Muscle of leg (tissue), 11 donors: ENCODE measurements around the gene AATF. TPM values are rescaled to one million over a fixed set of nuclear protein-coding genes. Genes with fewer than 3 reads are reported as not detected.

Experiments
- DNase-seq: peaks from one replicate; pipeline ENCODE4 v3.0.0; 2013
- H3K27ac ChIP-seq: one replicate; pipeline ENCODE4 v1.5.1; 2013; ENCODE audit warnings: mild to moderate bottlenecking, low read length, control low read depth
- H3K27me3 ChIP-seq: one replicate; pipeline ENCODE4 v1.6.1; 2013; ENCODE audit warnings: low read length; ENCODE audit not compliant: control insufficient read depth, insufficient read depth
- H3K36me3 ChIP-seq: one replicate; pipeline ENCODE4 v1.6.1; 2013; ENCODE audit warnings: low read length; ENCODE audit not compliant: control insufficient read depth, insufficient read depth
- H3K4me1 ChIP-seq: one replicate; pipeline ENCODE4 v1.6.1; 2013; ENCODE audit warnings: low read length; ENCODE audit not compliant: control insufficient read depth, insufficient read depth
- H3K4me3 ChIP-seq: one replicate; pipeline ENCODE4 v1.5.1; 2013; ENCODE audit warnings: low read length, control low read depth
- H3K9me3 ChIP-seq: replicated peaks from 2 replicates; pipeline ENCODE4 v1.6.1; 2013; ENCODE audit warnings: low read depth, low read length; ENCODE audit not compliant: control insufficient read depth
- WGBS: methylation state at CpG from one replicate; pipeline ENCODE4 v1.1.5; 2013; ENCODE audit warnings: missing lambda C conversion rate; ENCODE audit not compliant: insufficient coverage; 5-methylcytosine and 5-hydroxymethylcytosine counted together
- polyA plus RNA-seq, 8 donors: library from polyadenylated mRNA; unstranded; fragments of 120-200 nt; gene quantifications; one replicate each; pipeline versions ENCODE4 v1.2.1 to v1.2.3, GENCODE V29; 2013; ENCODE audit warnings: inconsistent platforms in 1 of 8, low replicate concordance in 1 of 8; ENCODE audit not compliant: insufficient read length in 8 of 8, insufficient read depth in 1 of 8
- total RNA-seq: library from RNA; stranded (reverse); fragments of 120-200 nt; gene quantifications from one replicate; pipeline ENCODE4 v1.2.4, GENCODE V29; 2013

Gene AATF
- total and polyA plus RNA-seq, 9 donors = 18.9 to 25.8 (median 24.5) TPM

GRCh38 chr17:36918211-36918691 lies 30.5 kb upstream of the AATF start:
- H3K36me3 ChIP-seq = no peaks in the 10 kb centered on the region
- H3K27me3 ChIP-seq = peaks cover 48% of the 10 kb centered on the region
- no peak for DNase-seq
- no peak overlapping the region for H3K27ac ChIP-seq
- WGBS = 13% methylated on average over 1 of the region's 3 CpGs
- H3K4me3 ChIP-seq = no peak overlapping the region
- H3K9me3 ChIP-seq = no peaks in the 10 kb centered on the region
- no peaks in the 10 kb centered on the region for H3K4me1 ChIP-seq

DNA sequence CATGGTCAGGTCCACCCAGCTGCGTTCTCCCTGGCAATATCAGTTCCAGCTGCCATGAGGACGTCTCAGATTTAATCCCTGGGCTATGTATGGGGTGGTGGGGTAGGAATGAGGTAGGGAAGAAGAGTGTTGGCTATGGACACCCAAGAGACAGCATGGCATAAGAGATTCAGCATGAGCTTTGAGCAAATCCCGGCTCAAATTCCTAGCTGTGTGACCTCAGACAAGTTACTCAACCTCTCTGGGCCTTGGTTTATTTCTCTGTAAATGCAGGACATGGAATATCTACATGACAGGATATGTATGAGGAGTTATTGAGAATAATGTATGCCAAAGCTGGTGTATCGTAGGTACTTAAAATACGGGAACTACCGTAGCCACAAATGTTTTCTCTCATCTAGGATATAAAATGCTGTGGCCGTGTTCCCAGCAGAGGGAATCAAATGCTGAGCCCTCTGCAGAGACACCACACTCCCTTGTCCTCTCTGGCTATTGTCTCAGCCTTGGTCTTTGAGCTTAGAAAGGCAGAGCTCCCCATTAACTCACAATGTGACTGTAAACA lies 29.3 kb upstream of the AATF start:
- Histone ChIP-seq H3K4me3 (no peak overlapping the region), H3K36me3 (no peaks in the 10 kb centered on the region), H3K4me1 (no peaks in the 10 kb centered on the region), H3K9me3 (no peaks in the 10 kb centered on the region), H3K27ac (no peak overlapping the region), H3K27me3 (peaks cover 55% of the 10 kb centered on the region)
- no peak for DNase-seq
- WGBS = 81% methylated on average over 5 of the region's 7 CpGs

DNA sequence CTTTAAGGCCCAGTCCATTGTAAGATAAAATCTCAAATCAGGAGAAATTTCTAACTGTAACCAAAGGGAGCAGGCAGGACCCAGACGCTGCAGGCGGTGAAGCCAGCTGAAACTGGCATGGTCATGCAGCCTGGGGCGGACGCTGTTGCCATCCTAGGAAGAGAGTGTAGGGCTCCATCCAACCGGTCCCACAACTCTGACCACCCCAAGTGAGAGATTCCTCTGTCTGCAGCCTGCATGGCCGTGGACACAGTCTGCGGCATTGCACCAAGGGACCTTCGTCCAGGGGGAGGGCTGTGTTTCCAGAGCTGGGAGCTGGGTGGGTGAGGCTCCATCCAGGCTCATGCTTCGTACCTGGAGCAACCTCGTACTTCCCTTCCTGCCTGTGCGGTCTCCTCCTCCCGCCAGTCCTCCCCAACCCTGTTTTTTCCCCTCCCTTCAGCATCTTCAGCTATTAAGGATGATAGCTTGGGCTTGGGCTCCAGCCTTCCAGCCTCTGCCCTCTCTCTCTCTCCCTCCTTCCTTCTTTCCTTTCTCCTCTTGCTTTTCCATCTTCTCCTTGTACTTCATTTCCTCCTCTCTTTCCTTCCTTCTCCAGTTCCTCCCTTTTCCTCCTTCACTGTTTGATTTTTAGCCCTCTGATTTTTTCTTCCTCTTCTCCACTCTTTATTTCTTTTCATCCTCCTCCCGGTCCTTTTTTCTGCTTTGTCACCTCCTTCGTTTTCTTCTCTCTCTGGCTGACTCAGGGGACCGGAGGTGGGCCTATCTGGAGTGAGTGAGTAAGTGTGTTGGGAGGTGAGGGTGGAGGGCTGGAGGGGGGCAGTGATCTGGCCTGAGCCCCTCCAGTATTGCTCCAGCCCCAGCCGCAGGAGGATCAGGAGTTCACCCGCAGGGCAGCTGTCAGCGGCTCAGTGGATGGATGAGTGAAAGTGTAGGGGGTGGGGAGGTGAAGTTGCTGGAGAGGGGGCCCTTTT lies 28.4 kb upstream of the AATF start:
- no peaks in the 10 kb centered on the region for H3K9me3 ChIP-seq
- WGBS = 9% methylated on average over 9 of the region's 18 CpGs
- H3K27me3 ChIP-seq = peaks cover 62% of the 10 kb centered on the region

DNA sequence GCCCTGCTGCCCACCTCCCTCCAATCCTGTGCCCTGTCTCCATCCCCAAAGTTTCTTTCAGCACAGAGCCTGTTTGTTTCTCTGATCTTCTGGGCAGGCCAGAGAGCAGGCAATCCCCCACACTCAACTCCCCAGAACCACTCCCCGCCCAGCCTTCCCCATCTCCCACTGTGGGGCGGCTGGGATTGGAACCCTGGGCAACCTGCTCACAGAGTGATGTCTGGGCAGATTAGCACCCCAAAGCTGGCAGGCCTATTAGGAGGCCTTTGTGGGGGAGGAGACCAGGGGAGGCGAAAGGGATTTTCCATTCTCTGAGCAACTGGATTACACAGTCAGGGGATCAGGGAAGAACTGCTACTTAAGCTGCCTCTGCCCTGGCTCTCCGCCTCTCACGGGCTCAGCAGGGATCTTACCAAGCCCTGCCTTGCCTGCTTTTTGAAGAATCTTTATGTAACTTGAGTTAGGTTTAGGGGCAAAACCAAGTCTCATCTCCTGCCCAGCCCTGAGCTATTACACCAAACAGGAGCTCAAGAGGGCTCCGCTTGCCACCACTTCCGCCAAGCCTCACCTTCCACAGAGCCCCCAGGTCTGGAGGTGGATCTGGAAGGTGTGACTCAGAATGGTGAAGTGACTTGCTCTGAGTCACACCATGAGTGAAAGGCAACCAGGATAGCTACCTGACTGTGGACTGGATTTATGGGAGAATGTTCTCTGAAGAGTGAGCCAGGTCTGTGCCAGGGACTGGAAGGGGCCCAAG lies 27.5 kb upstream of the AATF start:
- H3K27ac ChIP-seq = no peak overlapping the region

More for the DNA sequence above, 28.4 kb upstream of the AATF start:
- Histone ChIP-seq H3K4me3 (no peak overlapping the region), H3K27ac (no peak overlapping the region), H3K4me1 (no peaks in the 10 kb centered on the region), H3K36me3 (no peaks in the 10 kb centered on the region)
- DNase-seq = no peak

DNA sequence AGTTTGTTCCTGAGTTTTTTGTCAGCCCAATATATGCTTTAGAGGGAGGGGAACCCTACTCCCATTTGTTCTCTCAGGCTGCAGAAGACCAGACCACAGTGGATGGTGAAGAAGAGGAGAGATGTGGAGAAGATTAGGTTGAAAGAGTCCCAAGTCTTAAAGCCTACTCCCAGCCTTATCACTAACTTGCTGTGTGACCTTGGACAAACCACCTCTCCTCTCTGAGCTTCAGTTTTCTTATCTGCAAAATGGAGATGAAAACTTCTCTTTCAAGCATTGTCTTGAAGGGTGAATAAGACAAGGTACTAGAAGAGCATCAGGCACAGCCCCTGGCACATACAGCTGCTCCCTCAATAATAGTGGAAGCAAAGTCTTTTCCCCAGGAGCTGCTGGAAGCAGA lies 26.6 kb upstream of the AATF start:
- Histone ChIP-seq H3K27me3 (peaks cover 72% of the 10 kb centered on the region), H3K9me3 (no peaks in the 10 kb centered on the region), H3K4me1 (no peaks in the 10 kb centered on the region), H3K27ac (no peak overlapping the region), H3K36me3 (no peaks in the 10 kb centered on the region), H3K4me3 (no peak overlapping the region)
- DNase-seq = no peak

More for the DNA sequence above, 27.5 kb upstream of the AATF start:
- no peak overlapping the region for H3K4me3 ChIP-seq
- no peaks in the 10 kb centered on the region for H3K9me3 ChIP-seq
- no peak for DNase-seq
- no peaks in the 10 kb centered on the region for H3K36me3 ChIP-seq
- peaks cover 64% of the 10 kb centered on the region for H3K27me3 ChIP-seq
- 37% methylated on average over 2 of the region's 7 CpGs for WGBS
- no peaks in the 10 kb centered on the region for H3K4me1 ChIP-seq

DNA sequence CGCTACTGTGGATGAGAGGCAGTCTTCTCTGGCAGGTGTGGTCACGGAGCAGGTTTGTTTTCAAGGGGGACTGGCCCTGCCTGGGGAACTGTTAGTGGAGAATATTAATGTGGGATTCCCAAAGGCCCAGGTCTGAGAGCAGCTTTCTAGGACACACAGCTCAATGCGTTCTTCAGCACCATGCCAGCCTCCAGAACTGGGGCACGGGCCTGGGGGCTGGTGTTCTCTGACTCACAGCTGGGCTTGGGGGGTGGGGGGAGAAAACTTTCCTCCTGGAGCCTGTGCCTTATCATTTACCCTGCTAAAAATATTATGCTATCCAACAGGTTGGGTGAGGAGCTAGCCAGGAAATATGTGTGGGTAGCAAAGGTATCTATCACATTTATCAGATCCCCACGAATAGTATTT lies 24.9 kb upstream of the AATF start:
- WGBS = 73% methylated on average over 2 of the region's 5 CpGs
- Histone ChIP-seq H3K9me3 (no peaks in the 10 kb centered on the region), H3K27ac (no peak overlapping the region), H3K4me1 (peaks cover 4% of the 10 kb centered on the region), H3K4me3 (no peak overlapping the region), H3K36me3 (no peaks in the 10 kb centered on the region), H3K27me3 (peaks cover 85% of the 10 kb centered on the region)
- DNase-seq = no peak

GRCh38 chr17:36926226-36926625 lies 22.5 kb upstream of the AATF start:
- DNase-seq = no peak
- Histone ChIP-seq H3K4me3 (no peak overlapping the region), H3K27ac (no peak overlapping the region), H3K4me1 (peaks cover 4% of the 10 kb centered on the region), H3K27me3 (peaks cover 86% of the 10 kb centered on the region), H3K36me3 (no peaks in the 10 kb centered on the region), H3K9me3 (no peaks in the 10 kb centered on the region)
- no CpG with 5 or more reads among the region's 3 CpGs for WGBS

DNA sequence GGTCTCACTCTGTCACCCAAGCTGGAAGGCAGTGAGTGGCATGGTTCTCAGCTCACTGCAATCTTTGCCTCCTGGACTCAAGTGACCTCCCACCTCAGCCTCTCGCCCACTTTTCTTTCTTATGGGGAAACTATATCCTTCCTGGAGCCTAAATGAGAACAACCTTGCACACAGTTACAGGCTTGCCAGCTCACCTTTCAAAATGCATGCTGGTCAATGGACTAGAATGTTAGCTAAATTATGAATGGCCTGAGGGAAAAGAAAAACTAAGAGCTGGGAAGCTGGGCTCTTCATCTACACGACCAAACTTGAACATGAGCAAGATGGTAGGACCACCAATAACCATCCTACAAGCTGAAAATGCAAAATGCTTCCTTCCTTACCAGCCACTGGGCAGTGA lies 22.1 kb upstream of the AATF start:
- H3K4me1 ChIP-seq = peaks cover 6% of the 10 kb centered on the region
- no peak overlapping the region for H3K4me3 ChIP-seq
- no peak for DNase-seq
- H3K9me3 ChIP-seq = no peaks in the 10 kb centered on the region
- no peaks in the 10 kb centered on the region for H3K36me3 ChIP-seq
- H3K27me3 ChIP-seq = peaks cover 86% of the 10 kb centered on the region
- WGBS = no CpG with 5 or more reads among the region's 2 CpGs
- H3K27ac ChIP-seq = no peak overlapping the region

GRCh38 chr17:36928471-36929345 lies 20.0 kb upstream of the AATF start:
- Histone ChIP-seq H3K9me3 (no peaks in the 10 kb centered on the region), H3K36me3 (no peaks in the 10 kb centered on the region), H3K4me3 (no peak overlapping the region), H3K27ac (no peak overlapping the region), H3K4me1 (peaks cover 22% of the 10 kb centered on the region), H3K27me3 (peaks cover 87% of the 10 kb centered on the region)
- 38% methylated on average over 7 of the region's 13 CpGs for WGBS
- DNase-seq = no peak
